CD4-positive, alpha-beta T cell treated with Interleukin-4 for 1 hour (primary cell): Measurements from ENCODE around the gene PTPN7.
A peak's percentile ranks its signal among the peaks of the same experiment; 100 is the strongest.
"Not testable (repeated sequence)": the region's sequence is repeated elsewhere in the genome, so short reads cannot be mapped to it uniquely, and the experiment has no call there.

Experiments used
- DNase-seq, 2 donors: peaks; one replicate each; pipeline ENCODE4 v3.0.0-alpha.2; 2020 to 2022

Gene PTPN7

DNA sequence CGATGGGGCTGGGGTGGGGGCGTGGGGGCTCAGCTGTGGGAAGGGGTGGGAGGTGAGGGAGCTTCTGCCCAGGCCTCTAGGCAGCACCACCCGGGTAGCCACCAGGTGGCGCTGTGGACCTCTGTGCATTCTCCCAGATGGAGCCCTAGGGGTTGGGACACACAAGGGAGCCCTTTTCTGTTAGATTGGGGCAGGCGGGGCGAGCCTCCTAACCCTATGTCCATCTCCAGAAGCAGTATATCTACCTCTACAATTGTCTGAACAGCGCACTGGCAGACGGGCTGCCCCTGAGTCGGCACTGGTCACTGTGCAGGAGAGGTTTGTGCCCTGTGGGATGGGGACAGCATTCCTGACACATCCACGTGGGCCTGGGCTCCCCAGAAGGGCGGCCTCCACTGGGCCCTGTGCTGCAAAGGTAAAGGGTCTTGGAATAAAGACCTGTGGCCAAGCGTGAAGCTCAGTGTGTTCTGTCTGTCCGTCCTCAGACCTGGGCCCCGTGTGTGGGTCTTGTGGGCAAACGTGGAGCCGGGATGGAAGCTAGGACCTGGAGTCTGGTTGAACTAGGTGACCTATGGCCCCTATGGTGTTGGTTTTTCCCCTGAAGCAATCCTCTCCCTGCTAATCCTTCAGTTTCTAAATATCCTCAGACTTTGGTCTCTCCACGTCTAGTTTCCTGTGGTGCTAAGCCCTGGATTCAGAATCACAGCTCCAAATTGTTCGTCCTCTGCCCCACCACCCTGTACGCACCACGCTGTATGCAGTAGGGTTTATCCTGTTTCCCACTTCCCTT, 28.8 kb upstream of the PTPN7 start:
- DNase-seq, result peak; percentile 68 to 73

DNA sequence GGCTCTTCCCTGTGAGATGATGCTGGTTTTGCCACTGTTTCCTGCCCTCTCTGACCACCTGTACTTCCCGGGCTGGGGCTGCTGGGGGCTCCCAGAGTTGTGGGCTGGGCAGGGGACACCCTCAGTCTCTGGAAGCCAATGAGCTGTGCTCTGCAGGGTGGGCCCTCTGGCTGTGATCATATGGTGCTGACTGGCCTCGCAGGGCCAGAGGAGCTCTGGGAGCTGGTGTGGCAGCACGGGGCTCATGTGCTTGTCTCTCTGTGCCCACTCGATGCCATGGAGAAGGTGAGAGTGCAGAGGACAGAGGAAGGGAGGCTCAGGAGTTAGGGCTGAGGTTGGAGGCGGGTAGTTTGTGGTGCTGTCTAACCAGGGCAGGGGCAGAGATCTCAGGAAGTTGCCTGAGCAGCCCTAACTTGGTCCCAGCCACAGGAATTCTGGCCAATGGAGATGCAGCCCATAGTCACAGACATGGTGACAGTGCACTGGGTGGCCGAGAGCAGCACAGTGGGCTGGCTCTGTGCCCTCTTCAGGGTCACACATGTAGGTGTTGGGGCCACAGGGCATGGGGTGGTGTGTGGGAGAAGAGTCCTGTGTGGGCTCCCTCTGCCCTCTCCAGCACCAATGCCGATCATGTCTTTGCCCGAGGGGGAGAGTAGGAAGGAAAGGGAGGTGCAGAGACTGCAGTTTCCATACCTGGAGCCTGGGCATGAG, 27.4 kb upstream of the PTPN7 start:
- DNase-seq, result no peak

- no peak for DNase-seq
These were observed 26.8 kb upstream of the PTPN7 start for GRCh38 chr1:202187041-202187671.

DNA sequence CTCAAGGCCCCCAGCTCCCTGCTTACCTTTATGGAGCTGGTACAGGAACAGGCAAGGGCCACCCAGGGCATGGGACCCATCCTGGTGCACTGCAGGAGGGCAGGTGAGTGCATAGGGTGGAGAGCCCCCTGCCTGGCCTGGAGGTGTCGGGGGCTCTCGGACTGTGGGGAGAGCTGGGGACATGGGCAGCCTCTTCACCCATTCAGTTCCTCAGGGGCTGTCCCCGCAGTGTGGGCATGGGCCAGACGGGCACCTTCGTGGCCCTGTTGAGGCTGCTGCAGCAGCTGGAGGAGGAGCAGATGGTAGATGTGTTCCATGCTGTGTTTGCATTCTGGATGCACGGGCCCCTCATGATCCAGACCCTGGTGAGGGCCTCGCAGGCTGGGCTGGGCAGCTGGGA, 25.9 kb upstream of the PTPN7 start:
- DNase-seq, result no peak

GRCh38 chr1:202184750-202185460, 24.5 kb upstream of the PTPN7 start:
- peak; percentile 68 to 69 for DNase-seq

DNA sequence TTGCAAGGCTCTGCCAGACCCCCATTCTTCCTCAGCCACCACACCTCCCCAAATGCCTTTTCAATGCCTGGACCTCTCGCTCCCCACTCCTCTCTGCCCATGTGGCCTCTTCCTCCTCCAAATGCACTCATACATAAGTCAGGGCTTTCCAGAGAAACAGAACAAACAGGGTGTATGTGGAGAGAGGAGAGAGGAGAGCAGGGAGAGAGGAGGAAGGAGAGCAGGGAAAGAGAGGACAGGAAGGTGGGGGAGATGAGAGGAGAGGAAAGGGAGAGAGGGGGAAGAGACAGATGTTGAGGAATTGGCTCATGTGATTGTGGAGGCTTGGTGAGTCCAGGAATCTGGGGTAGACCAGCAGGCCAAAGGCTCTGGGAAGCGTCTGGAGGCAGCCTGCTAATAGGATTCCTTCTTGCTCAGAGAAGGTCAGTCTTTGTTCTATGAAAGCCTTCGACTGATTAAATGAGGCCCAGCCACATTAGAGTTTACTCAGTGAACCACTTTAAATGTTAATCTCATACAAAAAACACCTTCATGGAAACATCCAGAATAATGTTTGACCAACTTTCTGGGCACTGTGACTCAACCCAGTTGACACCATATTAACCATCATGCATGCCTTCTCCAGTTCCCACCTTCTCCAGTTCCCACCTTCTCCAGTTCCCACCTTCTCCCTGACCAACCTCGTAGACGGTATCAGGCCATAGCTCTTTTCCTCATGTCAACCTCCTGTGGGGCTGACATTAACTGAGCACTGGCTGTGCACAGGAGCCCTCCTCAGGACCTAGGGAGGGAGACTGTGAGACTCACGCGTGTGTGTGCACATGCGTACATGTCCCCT, 21.9 kb upstream of the PTPN7 start:
- DNase-seq, result no peak

DNA sequence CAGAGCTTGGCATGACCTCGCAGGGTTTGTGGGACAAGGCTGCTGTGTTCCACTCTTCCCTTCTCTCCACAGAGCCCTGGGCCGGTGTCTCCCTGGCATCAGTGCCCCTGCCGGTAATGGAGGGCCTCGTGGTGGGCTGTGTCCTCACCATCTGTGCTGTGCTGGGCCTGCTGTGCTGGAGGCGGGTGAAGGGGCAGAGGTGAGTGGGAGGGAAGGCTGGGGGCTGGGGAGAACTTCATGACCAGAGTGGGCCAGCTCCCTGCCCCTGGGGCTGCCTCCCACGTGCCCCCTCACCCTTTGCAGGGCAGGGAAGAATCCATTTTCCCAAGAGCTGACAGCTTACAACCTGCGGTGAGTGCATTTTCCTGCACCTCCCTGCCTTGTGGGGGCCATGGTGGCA, 21.2 kb upstream of the PTPN7 start:
- no peak for DNase-seq

- not testable (repeated sequence) for DNase-seq
These were observed 20.3 kb upstream of the PTPN7 start for GRCh38 chr1:202180751-202181139.

DNA sequence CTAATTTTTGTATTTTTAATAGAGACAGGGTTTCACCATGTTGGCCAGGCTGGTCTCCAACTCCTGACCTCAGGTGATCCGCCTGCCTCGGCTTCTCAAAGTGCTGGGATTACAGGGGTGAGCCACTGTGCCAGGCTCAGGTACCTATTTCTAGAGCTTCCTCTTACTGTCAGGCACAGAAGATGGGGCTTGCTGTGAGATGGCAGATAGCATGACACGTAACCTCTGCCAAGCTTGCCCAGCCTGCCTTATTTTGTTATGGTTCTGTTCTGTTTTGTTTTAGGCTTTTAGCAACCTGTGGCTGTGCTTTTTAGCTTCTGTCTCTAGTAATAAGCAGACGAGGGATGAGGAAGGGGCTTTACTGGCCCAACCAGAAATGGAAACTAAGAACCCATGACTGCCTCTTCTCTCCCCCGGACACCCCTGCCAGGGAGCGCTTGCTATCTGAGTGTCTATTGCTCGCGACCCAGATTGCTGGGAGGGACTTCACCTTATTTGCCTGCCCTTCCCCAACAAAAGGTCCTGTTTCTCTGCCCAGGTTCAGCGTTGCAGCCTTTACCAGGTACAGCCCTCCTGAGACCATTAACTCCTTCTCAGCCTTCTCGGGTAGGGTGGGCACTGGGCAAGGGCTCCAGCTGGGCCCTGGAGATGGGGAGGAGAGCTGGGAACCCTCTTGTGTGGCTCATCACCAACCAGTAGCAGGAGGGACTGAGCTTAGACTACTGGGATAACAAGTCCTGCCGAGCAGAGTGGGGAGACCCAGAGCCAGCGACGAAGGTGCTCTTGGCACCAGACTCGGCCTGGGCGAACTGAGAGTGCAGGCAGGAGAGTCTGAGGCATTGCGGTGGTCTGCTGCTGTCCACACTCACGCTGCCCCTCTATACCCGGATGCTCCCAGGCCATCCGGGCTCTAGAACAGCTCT, 19.7 kb upstream of the PTPN7 start:
- no peak for DNase-seq

DNA sequence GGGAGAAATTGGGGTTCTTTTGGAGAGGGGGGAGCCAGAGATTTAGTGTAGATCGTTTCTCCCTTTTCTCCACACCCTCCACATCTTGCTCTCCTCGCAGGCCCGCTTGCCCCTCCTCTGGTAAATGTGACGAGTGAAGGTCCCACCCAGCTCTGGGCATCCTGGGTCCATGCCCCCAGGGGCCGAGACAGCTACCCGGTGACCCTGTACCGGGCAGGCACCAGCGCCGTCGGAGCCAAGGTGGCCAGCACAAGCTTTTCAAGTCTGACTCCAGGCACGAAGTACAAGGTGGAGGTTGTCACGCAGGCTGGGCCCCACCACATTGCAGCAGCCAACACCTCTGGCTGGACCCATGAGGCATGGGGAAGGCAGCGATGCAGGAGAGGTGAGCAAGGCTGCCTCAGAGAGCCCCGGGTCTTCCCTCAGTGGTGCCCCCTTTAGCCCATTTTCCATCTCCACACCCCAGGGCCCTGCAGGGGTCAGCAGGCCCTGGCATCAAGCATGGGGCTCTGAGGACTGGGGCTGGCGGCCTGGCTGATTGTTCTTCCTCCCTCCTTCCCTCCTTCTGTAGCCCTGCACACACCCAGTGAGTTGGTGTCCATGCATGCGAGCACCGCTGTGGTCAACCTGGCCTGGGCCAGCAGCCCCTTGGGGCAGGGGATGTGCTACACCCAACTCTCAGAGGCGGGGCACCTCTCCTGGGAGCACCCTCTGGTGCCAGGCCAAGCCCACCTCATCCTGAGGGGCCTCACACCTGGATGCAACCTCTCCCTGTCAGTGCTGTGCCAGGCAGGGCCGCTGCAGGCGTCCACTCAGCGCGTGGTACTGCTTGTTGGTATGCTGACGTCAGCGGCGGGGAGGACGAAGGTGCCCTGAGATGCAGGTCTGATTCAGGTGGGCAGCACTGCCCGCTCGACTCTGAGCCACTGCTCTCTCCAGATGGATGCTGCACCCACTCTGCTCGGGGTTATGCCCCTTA, 16.8 kb upstream of the PTPN7 start:
- DNase-seq, result no peak

DNA sequence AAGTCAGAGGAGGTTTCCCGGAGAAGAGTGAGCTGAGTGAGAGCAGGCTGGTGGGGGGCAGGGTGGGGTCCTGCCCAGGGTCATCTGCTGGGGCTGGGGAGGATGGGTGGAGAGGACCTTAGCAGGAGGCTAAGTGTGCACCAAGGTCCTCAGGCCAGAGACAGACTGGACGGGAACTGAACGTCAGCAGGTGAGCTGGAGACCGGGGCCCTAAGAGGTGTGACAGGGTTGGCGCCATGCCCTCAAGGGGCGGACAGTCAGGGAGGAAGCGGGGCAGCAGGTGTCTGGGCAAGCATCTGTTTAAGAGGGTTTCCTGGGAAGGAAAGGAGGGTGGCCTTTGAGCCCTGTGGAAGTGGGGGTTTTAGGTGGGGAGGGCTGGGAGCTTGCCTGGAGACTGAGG, 13.6 kb upstream of the PTPN7 start:
- DNase-seq, result no peak

GRCh38 chr1:202172015-202172355, 11.6 kb upstream of the PTPN7 start:
- no peak for DNase-seq

DNA sequence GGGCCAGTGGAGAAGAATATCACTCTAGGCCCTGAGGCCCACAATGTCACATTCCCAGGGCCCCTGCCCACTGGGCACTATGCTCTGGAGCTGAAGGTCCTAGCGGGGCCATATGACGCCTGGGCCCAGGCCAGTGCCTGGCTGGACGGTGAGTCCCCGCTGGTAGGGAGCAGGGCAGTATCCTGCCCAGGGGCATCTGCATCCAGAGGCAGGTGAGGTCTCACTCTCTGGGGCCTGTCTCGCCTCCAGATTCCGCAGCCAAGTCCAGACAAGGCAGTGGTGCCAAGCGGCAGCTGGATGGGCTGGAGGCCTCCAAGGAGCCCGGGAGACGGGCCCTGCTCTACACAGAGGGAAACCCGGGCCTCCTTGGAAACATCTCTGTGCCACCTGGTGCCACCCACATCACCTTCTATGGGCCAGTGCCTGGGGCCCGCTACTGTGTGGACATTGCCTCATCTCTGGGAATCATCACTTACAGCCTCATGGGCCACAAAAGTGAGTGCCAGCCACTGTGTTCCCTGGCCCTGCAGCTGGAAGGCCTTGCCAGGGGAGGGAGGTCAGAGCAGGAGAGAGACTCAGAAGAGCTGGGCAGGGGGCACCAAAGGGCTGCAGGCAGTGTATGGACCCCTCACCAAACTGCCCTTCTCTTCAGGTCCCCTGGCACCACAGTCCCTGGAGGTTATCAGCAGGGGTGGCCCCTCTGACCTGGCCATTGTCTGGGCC, 11.1 kb upstream of the PTPN7 start:
- DNase-seq, result no peak

- peak in 1 of 2 donors; percentile 24 for DNase-seq
These were observed 10.3 kb upstream of the PTPN7 start for GRCh38 chr1:202170726-202171125.

- no peak for DNase-seq
These were observed 8.5 kb upstream of the PTPN7 start for GRCh38 chr1:202168861-202169260.

- DNase-seq, result no peak
These were observed 7.5 kb upstream of the PTPN7 start for GRCh38 chr1:202167708-202168415.

- DNase-seq, result not testable (repeated sequence)
These were observed 6.7 kb upstream of the PTPN7 start for GRCh38 chr1:202167054-202167453.

- no peak for DNase-seq
These were observed 5.8 kb upstream of the PTPN7 start for GRCh38 chr1:202165942-202166843.
